DND-41 (cell line): ENCODE results near the gene SLC25A4.
"Not testable (repeated sequence)": the region's sequence is repeated elsewhere in the genome, so short reads cannot be mapped to it uniquely, and the experiment has no call there.

Source experiments
- ATAC-seq: fragments of 200-7000 bp; cut with Tn5 transposase; 3 replicates; pipeline ENCODE4 v1.9.1; 2021; ENCODE audit warnings: low read depth; ENCODE audit not compliant: insufficient read depth
- DNase-seq: peaks from one replicate; pipeline ENCODE4 v3.0.0-alpha.2; 2020
- H2AFZ ChIP-seq: 2 replicates; pipeline ENCODE4 v1.6.0; 2012; ENCODE audit warnings: low read depth, low read length
- H3K27ac ChIP-seq: 2 replicates; pipeline ENCODE4 v1.5.1; 2012; ENCODE audit warnings: low read length, inconsistent platforms
- H3K27me3 ChIP-seq: fragments of 200-600 bp; sonication (generic); 2 replicates; pipeline ENCODE4 v1.6.0; 2012; ENCODE audit warnings: low read length, mild to moderate bottlenecking, inconsistent platforms; ENCODE audit not compliant: insufficient read depth, poor library complexity
- H3K36me3 ChIP-seq: 2 replicates; pipeline ENCODE4 v1.5.1; 2012; ENCODE audit warnings: low read length, inconsistent platforms; ENCODE audit not compliant: insufficient read depth
- H3K4me1 ChIP-seq: 2 replicates; pipeline ENCODE4 v1.5.1; 2012; ENCODE audit warnings: mild to moderate bottlenecking, low read length; ENCODE audit not compliant: insufficient read depth
- H3K4me2 ChIP-seq: 2 replicates; pipeline ENCODE4 v1.6.0; 2012; ENCODE audit warnings: mild to moderate bottlenecking, moderate library complexity, low read length, inconsistent platforms; ENCODE audit not compliant: insufficient read depth
- H3K4me3 ChIP-seq, 2 experiments: fragments of 200-600 bp in 1 of 2; shearing (Covaris generic) in 1 of 2; 2 replicates each; pipeline ENCODE4 v1.5.1; 2012 to 2016; ENCODE audit warnings: inconsistent platforms in 2 of 2, low read length in 2 of 2, mild to moderate bottlenecking in 2 of 2, low read depth in 1 of 2, moderate library complexity in 1 of 2
- H3K79me2 ChIP-seq: 2 replicates; pipeline ENCODE4 v1.6.0; 2012; ENCODE audit warnings: low read length, inconsistent platforms; ENCODE audit not compliant: insufficient read depth
- H3K9ac ChIP-seq: 2 replicates; pipeline ENCODE4 v1.6.0; 2012; ENCODE audit warnings: low read depth, mild to moderate bottlenecking, inconsistent platforms, low read length, moderate library complexity
- H3K9me3 ChIP-seq: 2 replicates; pipeline ENCODE4 v1.5.1; 2012; ENCODE audit warnings: low read length, moderate library complexity, mild to moderate bottlenecking, inconsistent platforms; ENCODE audit not compliant: insufficient read depth, severe bottlenecking
- H4K20me1 ChIP-seq: 2 replicates; pipeline ENCODE4 v1.6.0; 2012; ENCODE audit warnings: low read length; ENCODE audit not compliant: insufficient read depth
- CTCF ChIP-seq: IDR thresholded peaks from 2 replicates; pipeline ENCODE4 v1.5.1; 2012; ENCODE audit warnings: borderline replicate concordance, low read length, moderate library complexity, mild to moderate bottlenecking; ENCODE audit not compliant: poor library complexity, severe bottlenecking; ENCODE audit errors: extremely low read depth

SLC25A4 gene

GRCh38 chr4:185196437-185196836 is 53.4 kb downstream of the SLC25A4 start:
- H3K27ac ChIP-seq: no peak overlapping the region
- no peak overlapping the region for H3K9ac ChIP-seq
- H4K20me1 ChIP-seq: no peaks in the 10 kb centered on the region; the same call in 1 of the 2 replicates
- ATAC-seq (no peak), DNase-seq (no peak)
- H3K4me1 ChIP-seq: 0 out of 2 replicates have a peak, but pooled peaks cover under 1% of the 10 kb centered on the region
- no peak overlapping the region for H3K4me2 ChIP-seq
- no peak overlapping the region for H3K4me3 ChIP-seq
- H3K36me3 ChIP-seq: peaks cover 5% of the 10 kb centered on the region; the same call in 1 of the 2 replicates
- TF ChIP-seq CTCF: no peak
- no peak overlapping the region for H2AFZ ChIP-seq
- no peaks in the 10 kb centered on the region for H3K27me3 ChIP-seq
- H3K79me2 ChIP-seq: peaks cover 27% of the 10 kb centered on the region
- no peaks in the 10 kb centered on the region for H3K9me3 ChIP-seq

GRCh38 chr4:185198189-185198588 is 55.1 kb downstream of the SLC25A4 start:
- not testable (repeated sequence) for H3K27me3 ChIP-seq, H3K27ac ChIP-seq, H3K4me3 ChIP-seq, H4K20me1 ChIP-seq, ATAC-seq, H3K9ac ChIP-seq, H3K4me2 ChIP-seq, H2AFZ ChIP-seq, H3K9me3 ChIP-seq, H3K36me3 ChIP-seq, DNase-seq
- peaks cover 18% of the 10 kb centered on the region for H3K4me1 ChIP-seq
- peaks cover 45% of the 10 kb centered on the region for H3K79me2 ChIP-seq
